OCI-M2 (cell line): Measurements from ENCODE around the gene HCRT.
A peak's percentile ranks its signal among the peaks of the same experiment; 100 is the strongest.
"Not testable (repeated sequence)": the region's sequence is repeated elsewhere in the genome, so short reads cannot be mapped to it uniquely, and the experiment has no call there.

ENCODE experiments used
- DNase-seq: peaks from one replicate; lab custom pipeline; 2025; ENCODE audit not compliant: unreplicated experiment; lab: John Stamatoyannopoulos, UW

Gene HCRT

DNA sequence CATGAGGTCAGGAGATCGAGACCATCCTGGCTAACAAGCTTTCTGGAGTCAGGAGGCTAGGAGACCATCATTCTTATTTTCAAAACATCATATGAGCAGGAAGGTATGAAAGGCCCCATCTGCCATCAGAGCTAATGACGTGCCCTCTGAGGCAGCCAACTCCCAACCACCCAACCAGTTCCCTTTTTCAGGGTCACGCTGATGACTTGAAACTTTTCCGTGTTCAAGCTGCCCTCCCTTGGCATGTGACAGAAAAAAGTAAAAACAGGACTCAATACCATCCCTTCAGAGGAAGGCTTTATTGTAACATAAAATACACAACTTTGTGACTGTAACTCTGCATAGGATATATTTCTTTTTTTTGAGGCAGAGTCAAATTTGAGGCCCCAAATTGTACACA lies 13.6 kb upstream of the HCRT start:
- no peak for DNase-seq

DNA sequence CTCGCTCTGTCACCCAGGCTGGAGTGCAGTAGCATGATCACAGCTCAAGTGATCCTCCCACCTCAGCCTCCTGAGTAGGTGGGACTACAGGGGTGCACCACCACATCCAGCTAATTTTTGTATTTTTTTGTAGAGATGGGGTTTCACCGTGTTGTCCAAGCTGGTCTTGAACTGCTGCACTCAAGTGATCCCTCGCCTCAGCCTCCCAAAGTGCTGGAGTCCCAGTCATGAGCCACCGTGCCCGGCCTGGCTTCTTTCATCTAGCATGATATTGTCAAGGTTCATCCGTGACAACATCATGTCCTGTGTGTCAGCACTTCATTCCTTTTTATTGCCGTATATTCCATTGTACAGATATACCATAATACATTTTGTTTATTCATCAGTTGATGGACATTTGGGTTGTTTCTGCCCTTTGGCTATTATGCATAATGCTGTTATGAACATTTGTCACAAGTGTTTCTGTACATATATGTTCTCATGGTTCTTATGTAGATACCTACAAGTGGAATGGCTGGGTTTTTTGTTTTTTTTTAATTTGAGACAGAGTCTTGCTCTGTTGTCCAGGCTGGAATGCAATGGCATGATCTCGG lies 12.4 kb upstream of the HCRT start:
- DNase-seq, result no peak

DNA sequence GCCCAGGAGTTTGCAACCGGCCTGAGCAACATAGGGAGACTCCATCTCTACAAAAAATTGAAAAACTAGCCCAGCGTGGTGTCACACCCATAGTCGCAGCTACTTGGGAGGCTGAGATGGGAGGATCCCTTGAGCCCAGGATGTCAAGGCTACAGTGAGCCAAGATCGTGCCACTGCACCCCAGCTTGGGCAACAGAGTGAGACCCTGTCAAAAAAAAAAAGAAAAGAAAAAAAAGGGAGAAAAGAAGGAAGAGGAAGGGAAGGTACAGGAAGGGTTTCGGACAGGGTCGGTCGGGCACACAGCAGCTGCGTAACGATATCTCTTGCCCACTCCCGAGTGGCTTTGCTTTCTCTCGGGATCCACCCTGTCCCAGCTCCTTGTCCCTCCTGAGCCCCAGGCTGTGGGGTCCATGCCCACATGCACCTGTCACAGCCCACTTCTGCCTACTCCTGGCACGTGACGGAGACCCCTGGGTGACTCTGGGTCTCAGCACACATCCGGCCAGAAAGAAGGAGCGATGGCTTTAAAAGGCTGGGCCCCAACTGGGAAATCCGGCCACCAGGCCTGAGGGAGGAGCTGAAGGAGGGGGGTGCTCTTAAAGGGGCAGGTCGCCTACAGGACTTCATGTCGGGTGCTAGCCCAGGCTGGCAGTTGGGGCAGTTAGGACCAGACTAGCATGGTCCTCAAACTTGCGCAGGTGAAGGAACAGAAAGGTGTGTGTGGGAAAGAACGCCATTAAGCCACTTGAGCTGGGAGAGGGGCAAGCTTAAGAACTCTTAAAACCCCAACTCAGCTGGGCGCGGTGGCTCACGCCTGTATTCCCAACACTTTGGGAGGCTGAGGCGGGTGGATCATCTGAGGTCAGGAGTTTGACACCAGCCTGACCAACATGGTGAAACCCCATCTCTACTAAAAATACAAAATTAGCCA lies 9.0 kb upstream of the HCRT start, which contains the start of gene GHDC:
GHDC (minus strand) TSS at position 526 of the 931 bp plus-strand sequence. CDS start 913 bp downstream, outside the sequence.
- peak; percentile 32 for DNase-seq

DNA sequence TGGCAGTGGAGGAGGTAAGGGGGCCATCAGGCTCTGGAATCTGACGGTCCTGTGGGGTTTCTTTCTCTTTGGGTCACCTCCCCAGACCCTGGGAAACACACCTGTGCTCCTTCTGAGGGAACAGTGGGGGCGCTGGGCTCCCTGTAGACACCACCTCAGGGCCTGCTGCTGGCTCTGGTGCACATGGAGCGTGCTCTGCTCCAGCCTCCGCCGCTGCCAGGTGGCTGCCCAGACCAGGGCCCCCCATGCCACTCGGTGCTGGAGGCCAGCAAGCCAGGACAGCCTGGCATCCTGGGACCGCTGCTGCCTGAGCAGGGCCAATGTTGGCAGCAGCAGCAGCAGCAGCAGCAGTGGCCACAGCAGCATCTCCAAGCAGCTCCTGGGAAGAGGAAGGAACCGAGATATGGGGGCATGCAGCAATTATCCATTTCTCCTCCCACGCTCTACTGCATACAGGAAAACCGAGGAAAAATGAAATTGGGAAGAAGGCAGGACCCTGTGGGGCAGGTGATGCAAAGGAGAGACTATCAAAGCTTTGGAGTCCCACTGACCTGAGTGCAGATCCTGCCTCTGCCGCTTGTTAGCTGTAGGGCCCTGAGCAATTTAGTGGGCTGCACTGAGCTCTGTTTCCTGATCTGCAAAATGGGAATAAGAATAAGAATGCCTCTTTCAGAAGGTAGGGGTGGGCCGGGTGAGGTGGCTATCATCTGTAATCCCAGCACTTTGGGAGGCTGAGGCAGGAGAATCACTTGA lies 8.1 kb upstream of the HCRT start:
- DNase-seq, result no peak

DNA sequence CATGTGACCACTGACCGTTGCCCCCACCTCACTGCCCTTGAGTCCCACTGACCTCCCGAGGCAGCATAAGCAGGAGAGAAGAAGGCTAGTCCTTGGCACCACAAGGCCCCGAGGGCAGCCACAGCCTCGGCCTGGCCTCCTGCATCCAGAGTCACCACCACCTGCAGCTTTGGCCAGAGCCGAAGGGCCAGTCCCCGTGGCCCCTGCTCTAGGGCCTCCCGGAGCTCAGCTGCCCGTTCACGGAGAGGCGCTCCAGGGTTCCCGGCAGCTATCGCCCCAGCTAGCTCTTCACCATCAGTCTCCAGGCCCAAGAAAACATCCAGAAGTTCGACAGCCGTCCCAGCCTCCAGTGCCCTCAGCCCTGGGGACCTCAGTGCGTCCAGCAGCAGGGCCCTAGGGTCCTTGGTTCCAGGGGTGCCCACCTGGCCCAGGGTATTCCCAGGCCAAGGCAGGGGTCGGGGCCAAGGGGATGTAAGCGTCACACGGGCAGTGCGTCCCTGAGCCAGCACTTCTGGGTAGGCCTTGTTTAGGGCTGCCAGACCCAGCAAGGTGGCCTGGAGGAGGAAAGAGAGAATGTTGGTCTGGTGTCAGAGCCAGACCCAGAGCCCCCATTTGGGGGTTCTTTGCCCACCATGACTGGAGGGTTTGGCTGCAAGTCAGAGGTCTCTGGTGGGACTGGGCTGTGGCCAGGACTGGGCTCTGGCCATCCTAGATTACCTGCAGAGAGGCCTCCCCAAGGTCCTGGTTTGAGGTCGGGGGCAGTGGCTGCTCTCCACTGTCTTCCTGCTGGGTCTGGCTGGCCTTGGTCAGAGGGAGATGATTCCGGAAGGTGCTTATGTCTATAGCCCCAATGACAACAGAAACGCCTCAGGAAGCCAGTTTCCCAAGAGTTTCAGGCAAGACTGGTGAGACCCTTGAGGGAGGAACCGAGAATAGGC lies 7.2 kb upstream of the HCRT start:
- no peak for DNase-seq

DNA sequence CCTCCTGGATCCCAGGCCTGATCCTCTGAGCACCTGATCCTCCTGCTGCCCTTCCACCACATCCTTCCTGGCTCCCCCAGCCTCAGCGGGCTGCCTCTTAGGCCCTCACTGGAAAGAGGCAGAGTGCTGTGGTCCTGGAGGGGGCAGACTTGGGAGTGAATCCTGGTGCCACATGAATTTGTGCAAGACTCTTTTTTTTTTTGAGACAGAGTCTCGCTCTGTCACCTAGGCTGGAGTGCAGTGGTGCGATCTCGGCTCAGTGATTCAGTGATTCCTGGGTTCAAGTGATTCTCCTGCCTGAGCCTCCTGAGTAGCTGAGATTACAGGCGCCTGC lies 6.0 kb upstream of the HCRT start:
- no peak for DNase-seq

DNA sequence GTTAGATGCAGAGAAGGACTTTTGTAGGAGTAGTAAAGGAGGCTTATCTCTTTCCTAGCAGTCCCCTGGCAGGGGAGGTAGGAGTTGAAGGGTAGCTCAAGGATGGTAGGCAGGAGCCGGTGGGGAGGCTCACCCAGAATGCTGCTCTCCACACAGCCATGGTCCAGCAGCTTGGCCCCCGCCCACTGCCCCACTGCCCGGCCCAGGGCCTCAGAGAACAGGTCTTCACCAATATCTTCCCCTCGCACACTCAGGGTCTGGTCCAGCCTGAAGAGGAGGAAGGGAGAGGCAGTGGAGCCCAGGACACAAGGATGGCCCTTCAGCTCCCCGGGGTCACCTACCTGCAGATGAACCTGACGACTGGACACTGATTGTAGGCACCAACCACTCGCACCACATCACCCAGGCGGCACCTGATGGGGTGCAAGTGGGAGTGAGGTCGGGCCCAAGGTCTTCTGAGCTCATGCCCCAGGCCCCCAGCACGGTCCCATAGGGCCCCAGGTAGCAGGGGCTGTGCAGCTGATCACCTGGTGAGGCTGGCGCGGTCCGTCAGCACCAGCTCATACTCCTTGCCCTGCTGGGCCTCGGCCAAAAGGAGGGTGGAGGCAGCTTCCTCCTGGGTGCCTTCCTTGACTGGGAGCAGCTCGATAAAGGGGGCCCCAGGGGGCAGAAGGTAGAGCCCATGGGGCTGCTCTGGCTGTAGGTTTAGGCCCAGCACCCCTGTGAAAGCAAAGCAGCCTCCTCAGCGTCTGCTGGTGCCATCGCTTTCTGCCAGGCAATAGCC lies 5.4 kb upstream of the HCRT start:
- no peak for DNase-seq

DNA sequence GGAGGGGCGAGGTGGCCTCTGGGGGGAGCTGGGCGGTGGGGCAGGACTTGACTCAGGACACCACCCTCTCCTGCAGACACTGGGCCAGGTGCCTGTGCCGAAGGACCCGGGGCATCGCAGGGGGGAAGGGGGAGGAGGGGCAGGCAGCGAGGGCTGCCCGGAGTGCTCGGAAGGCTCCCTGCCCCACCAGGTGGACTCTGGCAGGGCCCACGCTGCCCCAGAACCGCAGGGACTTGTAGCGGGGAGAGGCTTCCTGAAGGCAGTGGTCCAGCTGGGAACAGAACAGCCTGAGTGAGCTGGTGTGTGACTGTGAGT lies 4.4 kb upstream of the HCRT start:
- DNase-seq, result no peak

DNA sequence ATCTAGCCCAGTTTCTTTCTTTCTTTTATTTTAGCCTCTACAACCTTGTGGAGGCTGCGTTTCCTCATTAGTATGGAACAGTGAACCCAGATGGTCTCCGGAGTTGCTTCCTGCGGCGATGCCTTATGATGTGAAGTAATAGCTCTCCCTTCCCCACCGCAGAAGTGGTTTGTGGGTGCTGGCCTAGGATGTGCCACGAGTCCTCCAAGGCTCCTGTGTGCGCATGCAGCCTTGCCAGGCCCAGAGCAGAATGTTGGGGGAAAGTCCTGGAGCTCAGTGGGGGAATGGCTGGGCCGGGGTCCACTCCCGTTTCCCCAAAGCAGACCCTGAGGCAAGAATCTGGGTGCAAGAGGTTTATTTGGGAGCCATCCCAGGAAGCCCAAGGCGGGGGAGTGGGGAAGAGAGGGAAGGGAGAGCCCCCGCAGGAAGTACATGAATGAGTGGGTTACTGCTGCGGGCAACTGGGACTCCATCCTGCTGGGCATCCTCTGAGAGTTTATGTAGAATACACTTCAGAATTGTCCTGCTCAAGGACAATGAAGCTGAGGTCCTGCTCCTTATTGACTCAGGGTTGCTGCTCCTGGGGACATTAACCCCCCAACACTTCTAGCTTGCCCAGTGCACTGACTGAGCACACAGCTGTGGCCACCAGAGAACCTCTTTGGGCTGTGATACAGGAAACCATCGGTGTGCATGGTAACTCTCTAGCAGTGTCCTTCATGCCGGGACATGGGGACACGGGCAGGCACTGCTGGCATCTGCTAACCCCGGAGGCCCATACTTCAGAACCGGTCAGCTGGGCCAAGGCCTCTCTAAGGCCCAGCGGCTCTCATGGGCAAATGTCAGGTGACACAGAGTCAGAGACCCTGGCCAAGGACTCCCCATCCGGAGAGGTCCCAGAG lies 3.7 kb upstream of the HCRT start:
- DNase-seq, result no peak

DNA sequence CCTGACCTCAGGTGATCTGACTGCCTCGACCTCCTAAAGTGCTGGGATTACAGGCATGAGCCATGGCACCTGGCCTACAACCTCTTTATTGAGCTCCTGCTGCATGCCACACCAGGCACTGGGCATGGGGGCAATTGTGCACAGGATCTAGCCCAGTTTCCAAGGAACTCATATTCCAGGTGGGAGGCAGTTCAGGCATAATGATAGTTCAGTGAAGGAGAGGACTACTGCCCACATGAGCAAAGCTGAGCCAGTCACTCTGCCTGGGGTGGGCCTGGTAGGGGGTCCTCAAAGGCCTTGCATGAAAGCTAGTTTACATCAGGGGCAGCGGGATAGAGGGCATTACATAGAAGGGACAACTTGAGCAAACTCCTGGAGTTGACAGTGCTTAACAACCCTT lies 2.6 kb upstream of the HCRT start:
- no peak for DNase-seq

DNA sequence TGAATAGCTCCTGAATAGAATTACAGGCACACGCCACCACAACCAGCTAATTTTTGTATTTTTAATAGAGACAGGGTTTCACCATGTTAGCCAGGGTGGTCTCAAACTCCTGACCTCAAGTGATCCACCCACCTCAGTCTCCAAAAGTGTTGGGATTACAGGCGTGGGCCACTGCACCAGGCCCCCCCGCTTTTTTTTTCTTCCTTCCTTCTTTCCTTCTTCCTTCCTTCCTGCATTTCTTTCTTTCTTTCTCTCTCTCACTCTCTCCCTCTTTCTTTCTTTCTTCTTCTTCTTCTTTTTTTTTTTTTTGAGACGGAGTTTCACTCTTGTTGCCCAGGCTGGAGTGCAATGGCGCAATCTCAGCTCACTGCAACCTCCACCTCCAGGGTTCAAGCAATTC lies 939 bp upstream of the HCRT start:
- not testable (repeated sequence) for DNase-seq

DNA sequence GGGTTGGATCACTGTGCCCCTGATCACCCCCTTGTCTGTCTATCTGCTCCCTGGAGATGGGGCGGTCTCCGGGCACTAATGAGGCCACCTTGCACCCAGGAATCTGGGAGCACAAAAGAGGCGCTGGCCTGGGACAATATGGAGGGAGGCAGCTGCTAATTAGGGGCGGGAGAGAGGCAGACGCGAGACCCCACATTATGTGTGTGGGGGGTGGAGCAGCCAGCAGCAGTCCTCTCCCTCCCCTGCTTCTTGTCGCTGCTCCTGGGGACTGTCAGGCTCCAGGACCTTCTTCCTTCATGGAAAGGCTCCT lies 324 bp upstream of the HCRT start:
- DNase-seq, result no peak

DNA sequence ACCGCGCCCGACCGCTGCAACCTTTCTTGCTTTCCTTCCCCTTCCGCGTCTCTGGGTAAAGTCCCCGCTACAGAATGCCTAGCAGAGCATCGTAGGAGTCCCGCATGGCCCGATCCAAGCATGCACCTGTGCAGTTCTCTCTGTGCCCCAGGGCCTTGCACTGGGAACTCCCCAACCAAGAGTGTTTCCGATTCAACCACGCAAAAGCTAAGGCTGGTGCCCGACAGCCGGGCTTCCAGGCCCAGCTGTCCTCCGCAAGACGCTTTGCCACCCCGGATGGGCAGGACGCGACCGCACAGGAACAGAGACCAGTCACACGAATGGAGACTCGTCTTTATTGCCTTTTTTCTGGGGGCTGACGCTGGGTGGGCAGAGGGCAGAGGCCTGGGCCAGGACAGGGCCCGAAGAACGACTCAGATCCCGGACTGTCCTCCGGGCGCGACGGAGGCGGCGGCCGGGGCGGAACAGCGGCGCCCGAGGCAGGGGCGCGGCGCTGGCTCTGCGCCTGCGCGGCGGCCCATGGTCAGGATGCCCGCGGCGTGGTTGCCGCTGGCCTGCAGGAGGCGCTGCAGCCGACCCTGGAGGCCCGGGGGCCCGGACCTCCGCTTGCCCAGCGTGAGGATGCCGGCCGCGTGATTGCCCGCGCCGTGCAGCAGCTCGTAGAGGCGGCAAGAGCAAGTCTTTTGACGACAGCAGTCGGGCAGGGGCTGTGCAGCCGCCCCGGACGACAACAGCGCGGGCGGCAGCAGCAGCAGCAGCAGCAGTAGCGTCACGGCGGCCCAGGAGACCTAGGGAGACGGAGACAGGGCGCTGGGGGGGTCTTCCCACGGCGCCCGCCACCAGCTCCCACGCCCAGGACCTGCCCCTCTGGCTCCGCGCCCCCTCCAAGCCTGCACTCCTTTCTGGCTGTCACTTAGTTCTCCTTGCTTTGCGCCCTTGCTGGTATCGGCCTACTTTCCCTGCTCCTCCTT lies 1.2 kb downstream of the HCRT start:
- DNase-seq, result no peak

DNA sequence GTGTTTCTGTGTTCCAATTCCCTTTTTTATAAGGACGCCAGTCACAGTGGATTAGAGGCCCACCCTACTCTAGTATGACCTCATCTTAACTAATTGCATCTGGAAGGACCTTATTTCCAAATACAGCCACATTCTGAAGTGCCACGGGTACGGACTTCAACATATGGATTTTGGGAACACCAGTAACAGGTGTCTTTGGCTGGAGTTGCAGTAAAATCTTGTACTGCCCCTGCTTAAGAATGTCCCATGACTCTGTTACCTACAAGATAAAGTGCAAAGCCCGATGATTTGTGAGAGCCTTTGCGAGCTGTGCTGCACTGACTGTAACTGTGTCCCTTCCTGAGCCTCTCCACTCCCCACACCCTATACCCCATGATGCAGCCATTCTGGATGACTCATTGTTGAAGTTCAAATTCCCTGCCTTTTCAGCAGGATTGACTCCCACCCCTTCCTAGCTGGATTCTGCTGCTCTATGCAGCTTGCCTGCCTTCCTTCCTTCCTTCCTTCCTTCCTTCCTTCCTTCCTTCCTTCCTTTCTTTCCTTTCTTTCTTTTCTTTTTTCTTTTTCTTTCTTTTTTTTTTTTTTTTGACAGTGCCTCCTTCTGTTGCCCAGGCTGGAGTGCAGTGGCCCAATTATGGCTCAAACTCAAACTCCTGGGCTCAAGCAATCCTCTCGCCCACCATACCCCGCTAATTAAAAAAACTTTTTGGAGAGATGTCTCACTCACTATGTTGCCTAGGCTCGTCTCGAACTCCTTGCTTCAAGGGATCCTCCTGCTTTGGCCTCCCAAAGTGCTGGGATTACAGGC lies 2.1 kb downstream of the HCRT start:
- DNase-seq, result no peak

DNA sequence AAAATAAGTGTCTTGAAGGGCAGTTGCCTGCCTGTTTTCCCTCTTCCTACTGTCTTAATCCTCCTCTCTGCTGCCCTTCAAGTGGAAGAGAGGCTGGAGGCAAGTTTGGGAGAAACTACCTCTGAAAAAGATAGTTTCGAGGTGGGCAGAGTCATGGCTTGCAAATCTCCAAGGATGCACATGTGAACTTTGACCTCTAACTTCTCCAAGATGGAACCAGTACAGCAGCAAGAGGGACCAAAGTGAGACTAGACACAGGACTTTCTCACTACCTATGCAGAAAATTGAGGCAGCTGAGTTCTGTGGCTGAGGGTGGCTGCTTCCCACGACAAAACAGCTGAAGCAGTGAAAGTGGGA lies 3.4 kb downstream of the HCRT start:
- no peak for DNase-seq

DNA sequence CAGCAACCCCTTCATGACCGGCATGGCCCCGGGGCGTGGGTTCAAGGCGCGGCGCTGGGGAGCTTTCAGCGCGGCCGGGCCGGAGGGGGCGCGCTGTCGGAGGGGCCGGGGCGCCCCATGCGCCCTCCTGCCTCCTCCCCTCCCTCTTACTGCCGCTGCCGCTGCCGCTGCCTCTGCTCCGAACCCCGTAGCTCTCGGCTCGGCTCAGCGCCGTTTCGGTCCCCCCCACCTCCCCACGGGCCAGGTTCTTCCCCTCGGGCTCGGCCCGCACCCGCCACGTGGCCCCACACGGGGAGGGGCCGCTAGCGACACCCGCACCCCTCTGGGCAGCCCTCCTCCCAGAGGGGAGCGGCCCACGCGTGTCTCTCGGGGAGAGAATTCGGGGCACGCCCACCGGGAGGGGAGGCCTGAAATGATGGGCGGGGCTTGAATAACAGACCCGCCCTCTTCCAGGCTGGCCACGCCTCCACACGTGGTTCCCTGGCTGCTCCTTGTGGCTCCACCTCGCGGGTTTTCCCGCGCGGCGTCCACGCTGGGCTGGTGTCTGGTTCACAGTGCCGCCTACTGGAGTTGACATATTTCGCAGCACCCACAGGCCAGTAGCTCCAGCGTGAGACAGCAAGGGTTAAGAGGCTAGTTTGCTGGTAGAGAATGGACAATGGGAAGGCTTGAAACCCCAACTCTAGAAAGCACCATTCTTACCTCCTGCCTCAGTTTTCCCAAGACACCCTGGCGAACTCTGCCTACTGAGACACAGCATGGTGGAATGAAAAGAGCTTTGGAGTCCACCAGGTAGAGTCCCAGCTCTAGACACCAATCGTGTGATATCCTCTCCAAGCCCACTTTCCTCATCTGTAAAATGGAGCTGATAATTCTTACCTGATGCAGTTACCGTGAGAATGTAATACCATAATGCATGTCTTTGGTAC lies 4.1 kb downstream of the HCRT start, which contains the start of gene KCNH4:
KCNH4 (minus strand) TSS at position 221 of the 929 bp plus-strand sequence; CDS start at position 24, 197 bp downstream.
- DNase-seq, result peak; percentile 56
